ENCODE results near the gene MXD3.

The MXD3 gene

GRCh38 chr5:177297922-177298321 lies 13.8 kb downstream of the MXD3 start:
- DNase-seq (ENCODE audit: insufficient read length, low spot score) (no peak), FAIRE-seq (no peak)
- no peak for TF ChIP-seq POLR2A (IDR thresholded peaks at IDR 0.05; ENCODE audit: low read depth, low read length)

- FAIRE-seq, result no peak
Observed at GRCh38 chr5:177296581-177296980, 15.1 kb downstream of the MXD3 start.

GRCh38 chr5:177295924-177296323 lies 15.8 kb downstream of the MXD3 start:
- FAIRE-seq (no peak), DNase-seq (ENCODE audit: insufficient read length, low spot score) (no peak)
- TF ChIP-seq POLR2A (IDR thresholded peaks at IDR 0.05; ENCODE audit: low read depth, low read length), result no peak

More at GRCh38 chr5:177296581-177296980, 15.1 kb downstream of the MXD3 start:
- no peak for DNase-seq (ENCODE audit: insufficient read length, low spot score)
- TF ChIP-seq POLR2A (IDR thresholded peaks at IDR 0.05; ENCODE audit: low read depth, low read length), result no peak

GRCh38 chr5:177294632-177295031 lies 17.1 kb downstream of the MXD3 start:
- no peak for DNase-seq (ENCODE audit: insufficient read length, low spot score)
- FAIRE-seq, result no peak
- no peak for TF ChIP-seq POLR2A (IDR thresholded peaks at IDR 0.05; ENCODE audit: low read depth, low read length)

GRCh38 chr5:177293819-177294581 lies 17.7 kb downstream of the MXD3 start:
- no peak for TF ChIP-seq POLR2A (IDR thresholded peaks at IDR 0.05; ENCODE audit: low read depth, low read length)
- DNase-seq (ENCODE audit: insufficient read length, low spot score) (no peak), FAIRE-seq (no peak)

DNA sequence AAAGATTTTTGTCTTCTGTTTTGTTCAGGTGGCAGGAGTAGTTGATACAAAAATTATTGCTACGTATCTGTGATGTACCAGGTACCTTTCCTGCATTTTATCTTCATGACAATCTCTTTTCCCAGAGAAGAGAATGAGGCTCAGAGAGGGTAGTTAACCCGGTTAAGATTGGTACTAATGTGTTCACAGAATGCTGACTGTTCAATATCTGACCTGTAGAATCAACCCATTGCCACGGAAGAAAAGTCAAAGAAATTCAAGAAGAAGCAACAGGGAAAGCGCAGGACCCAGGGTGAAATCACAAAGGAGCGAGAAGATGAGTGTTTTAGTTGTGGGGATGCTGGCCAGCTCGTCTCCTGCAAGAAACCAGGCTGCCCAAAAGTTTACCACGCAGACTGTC lies 20.0 kb downstream of the MXD3 start:
- no peak for FAIRE-seq
- no peak for TF ChIP-seq POLR2A (IDR thresholded peaks at IDR 0.05; ENCODE audit: low read depth, low read length)

GRCh38 chr5:177290816-177291596 lies 20.7 kb downstream of the MXD3 start:
- TF ChIP-seq POLR2A (IDR thresholded peaks at IDR 0.05; ENCODE audit: low read depth, low read length), result no peak
- no peak for DNase-seq (ENCODE audit: insufficient read length, low spot score)
- FAIRE-seq, result no peak

More for the DNA sequence above, 20.0 kb downstream of the MXD3 start:
- DNase-seq (ENCODE audit: insufficient read length, low spot score), result no peak

DNA sequence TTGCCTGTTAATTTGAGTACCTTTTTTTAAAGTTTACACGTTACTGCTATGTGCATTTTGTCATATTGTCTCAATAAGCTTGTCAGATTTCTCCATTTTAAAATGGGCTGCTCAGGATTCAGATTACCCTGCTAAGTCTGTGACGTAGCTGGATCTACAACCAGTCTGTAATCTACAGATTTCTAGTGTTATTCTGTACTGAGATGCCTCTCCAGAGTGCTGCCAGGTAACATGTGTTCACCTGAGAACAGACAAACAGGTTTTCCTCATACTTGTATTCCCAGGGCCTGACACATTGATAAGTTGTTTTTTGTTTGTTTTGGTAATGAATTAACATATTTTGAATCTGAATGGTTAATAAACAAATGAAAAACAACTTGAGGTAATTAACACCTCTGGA lies 23.5 kb downstream of the MXD3 start:
- no peak for TF ChIP-seq POLR2A (IDR thresholded peaks at IDR 0.05; ENCODE audit: low read depth, low read length)
- DNase-seq (ENCODE audit: insufficient read length, low spot score) (no peak), FAIRE-seq (no peak)

GRCh38 chr5:177276886-177277285 lies 34.8 kb downstream of the MXD3 start:
- DNase-seq (ENCODE audit: insufficient read length, low spot score), result no peak
- FAIRE-seq, result no peak
- no peak for TF ChIP-seq POLR2A (IDR thresholded peaks at IDR 0.05; ENCODE audit: low read depth, low read length)

- TF ChIP-seq POLR2A (IDR thresholded peaks at IDR 0.05; ENCODE audit: low read depth, low read length), result no peak
- no peak for FAIRE-seq
- DNase-seq (ENCODE audit: insufficient read length, low spot score), result no peak
Observed at GRCh38 chr5:177275883-177276282, 35.8 kb downstream of the MXD3 start.

DNA sequence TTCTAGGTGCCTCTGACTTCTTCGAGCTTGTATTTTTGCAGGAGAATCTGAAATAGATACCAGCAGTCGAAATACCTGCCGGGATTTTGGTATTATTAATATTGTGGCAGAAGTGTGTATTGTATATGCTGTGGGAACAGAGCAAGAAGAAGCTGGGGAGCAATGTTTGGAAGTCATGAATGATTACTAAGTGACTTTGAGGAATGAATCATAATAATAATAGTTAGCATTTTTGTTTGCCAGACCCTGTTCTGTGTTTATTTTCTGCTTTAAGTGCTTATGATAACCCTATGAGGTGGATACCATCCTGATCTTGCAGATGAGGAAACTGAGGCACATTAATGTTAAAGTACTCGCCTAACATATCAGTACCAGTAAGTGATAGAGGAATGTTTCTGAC lies 40.6 kb downstream of the MXD3 start:
- no peak for FAIRE-seq
- no peak for TF ChIP-seq POLR2A (IDR thresholded peaks at IDR 0.05; ENCODE audit: low read depth, low read length)
- no peak for DNase-seq (ENCODE audit: insufficient read length, low spot score)

GRCh38 chr5:177270653-177271052 lies 41.0 kb downstream of the MXD3 start:
- FAIRE-seq (no peak), DNase-seq (ENCODE audit: insufficient read length, low spot score) (no peak)
- TF ChIP-seq POLR2A (IDR thresholded peaks at IDR 0.05; ENCODE audit: low read depth, low read length), result no peak

GRCh38 chr5:177269976-177270375 lies 41.7 kb downstream of the MXD3 start:
- no peak for TF ChIP-seq POLR2A (IDR thresholded peaks at IDR 0.05; ENCODE audit: low read depth, low read length)
- no peak for DNase-seq (ENCODE audit: insufficient read length, low spot score)
- no peak for FAIRE-seq

- no peak for DNase-seq (ENCODE audit: insufficient read length, low spot score)
- no peak for TF ChIP-seq POLR2A (IDR thresholded peaks at IDR 0.05; ENCODE audit: low read depth, low read length)
- no peak for FAIRE-seq
Observed at GRCh38 chr5:177269232-177269895, 42.3 kb downstream of the MXD3 start.

Measured in H54 (cell line).